22Rv1 (cell line): ENCODE results near the gene KNDC1.

ENCODE experiments used
- ZFX ChIP-seq: fragments of 450-650 bp; IDR thresholded peaks from 2 replicates; pipeline ENCODE4 v1.6.1; 2017; ENCODE audit warnings: antibody characterized with exemption, borderline replicate concordance
- TF ChIP-seq, protein P1 (sequence below): fragments of 450-650 bp; IDR thresholded peaks from 2 replicates; pipeline ENCODE4 v1.5.1; 2017; ENCODE audit warnings: mild to moderate bottlenecking

DNA sequence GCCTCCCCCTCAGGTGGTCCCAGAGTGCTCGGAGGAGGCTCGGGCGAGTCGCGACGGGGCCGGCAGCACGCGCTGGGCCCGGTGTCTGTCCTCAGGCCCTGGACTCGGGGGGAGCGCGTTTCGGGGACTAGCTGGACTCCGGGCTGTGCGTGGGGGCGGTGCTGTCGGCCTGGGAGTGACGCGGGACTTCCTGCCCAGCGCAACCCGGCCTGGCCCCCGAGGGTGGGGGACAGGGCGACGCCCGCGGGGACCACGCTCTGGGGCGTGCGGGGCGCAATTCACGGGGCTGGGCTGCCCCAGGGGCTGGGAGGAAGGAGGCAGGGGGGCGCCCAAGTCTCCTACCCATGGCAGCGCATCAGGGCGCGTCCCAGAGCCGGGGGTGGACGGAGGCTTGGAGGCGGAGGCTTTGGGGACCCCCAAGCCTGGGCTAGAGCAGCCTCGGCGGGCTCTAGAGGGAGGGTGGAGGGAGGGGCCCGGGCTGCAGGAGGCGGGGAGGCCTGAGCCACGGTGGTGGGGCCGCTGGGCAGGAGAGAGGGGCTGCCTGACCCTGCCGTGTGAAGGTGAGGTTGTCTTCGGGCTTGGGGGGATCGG is 75.3 kb downstream of the KNDC1 start:
- TF ChIP-seq, protein P1, sequence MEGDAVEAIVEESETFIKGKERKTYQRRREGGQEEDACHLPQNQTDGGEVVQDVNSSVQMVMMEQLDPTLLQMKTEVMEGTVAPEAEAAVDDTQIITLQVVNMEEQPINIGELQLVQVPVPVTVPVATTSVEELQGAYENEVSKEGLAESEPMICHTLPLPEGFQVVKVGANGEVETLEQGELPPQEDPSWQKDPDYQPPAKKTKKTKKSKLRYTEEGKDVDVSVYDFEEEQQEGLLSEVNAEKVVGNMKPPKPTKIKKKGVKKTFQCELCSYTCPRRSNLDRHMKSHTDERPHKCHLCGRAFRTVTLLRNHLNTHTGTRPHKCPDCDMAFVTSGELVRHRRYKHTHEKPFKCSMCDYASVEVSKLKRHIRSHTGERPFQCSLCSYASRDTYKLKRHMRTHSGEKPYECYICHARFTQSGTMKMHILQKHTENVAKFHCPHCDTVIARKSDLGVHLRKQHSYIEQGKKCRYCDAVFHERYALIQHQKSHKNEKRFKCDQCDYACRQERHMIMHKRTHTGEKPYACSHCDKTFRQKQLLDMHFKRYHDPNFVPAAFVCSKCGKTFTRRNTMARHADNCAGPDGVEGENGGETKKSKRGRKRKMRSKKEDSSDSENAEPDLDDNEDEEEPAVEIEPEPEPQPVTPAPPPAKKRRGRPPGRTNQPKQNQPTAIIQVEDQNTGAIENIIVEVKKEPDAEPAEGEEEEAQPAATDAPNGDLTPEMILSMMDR, result no peak
- TF ChIP-seq ZFX, result no peak
